HCT116 (cell line): Measurements from ENCODE around the gene RMRP. TPM values are rescaled to one million over a fixed set of nuclear protein-coding genes. Genes with fewer than 3 reads are reported as not detected.
"Not testable (repeated sequence)": the region's sequence is repeated elsewhere in the genome, so short reads cannot be mapped to it uniquely, and the experiment has no call there.

ENCODE experiments used
- ATAC-seq: fragments of 200-7000 bp; cut with Tn5 transposase; 2 replicates; pipeline ENCODE4 v1.9.1; 2020; ENCODE audit warnings: mild to moderate bottlenecking, moderate library complexity
- BruUV-seq: library from RNA; stranded (reverse); fragments of 400-500 nt; replicated peaks from 2 replicates; lab custom pipeline; 2021; lab: Mats Ljungman, UMichigan
- CTCF ChIA-PET: fragments of 300-600 bp; sonication (Branson Sonifier 250); formaldehyde crosslinking; loops from one replicate; lab custom pipeline; 2021; ENCODE audit warnings: antibody characterized with exemption; lab: Charles Lee
- POLR2A ChIA-PET: fragments of 300-600, 350-600 bp; sonication (Branson Sonifier 250); formaldehyde crosslinking; loops from one replicate; lab custom pipeline; 2021; ENCODE audit warnings: antibody characterized with exemption; lab: Charles Lee
- RAD21 ChIA-PET, 2 experiments: fragments of 300-600 bp; sonication (Branson Sonifier 250); formaldehyde crosslinking; loops; one replicate each; lab custom pipeline; 2023; ENCODE audit warnings: low total read pairs in 2 of 2; ENCODE audit not compliant: uncharacterized antibody in 2 of 2, unreplicated experiment in 2 of 2, low non-redundant PET in 1 of 2; lab: Charles Lee
- DNase-seq: peaks from one replicate; pipeline ENCODE4 v3.0.0-alpha.2; 2010; ENCODE audit warnings: low read depth, low spot score
- H2AFZ ChIP-seq: fragments of 200-600 bp; shearing (Covaris generic), sonication (generic); 2 replicates; pipeline ENCODE4 v1.6.1; 2017; ENCODE audit warnings: low read depth, mixed run types, mixed read lengths, antibody characterized with exemption, low read length; ENCODE audit not compliant: poor library complexity, severe bottlenecking
- H3K27ac ChIP-seq: 2 replicates; pipeline ENCODE4 v1.5.1; 2012; ENCODE audit warnings: low read depth, low read length
- H3K27me3 ChIP-seq: fragments of 200-600 bp; sonication (generic); 2 replicates; pipeline ENCODE4 v1.6.1; 2016; ENCODE audit warnings: mixed run types, low read length, mixed read lengths; ENCODE audit not compliant: insufficient read depth
- H3K36me3 ChIP-seq, 2 experiments: fragments of 200-500 bp in 1 of 2; fragments of 200-600 bp in 1 of 2; sonication (Bioruptor generic) in 1 of 2; sonication (generic) in 1 of 2; 2 replicates each; pipeline versions ENCODE4 v1.5.1 to v1.6.1; 2014 to 2016; ENCODE audit warnings: low read length in 2 of 2, inconsistent platforms in 1 of 2, mixed read lengths in 1 of 2, mixed run types in 1 of 2; ENCODE audit not compliant: insufficient read depth in 2 of 2, control insufficient read depth in 1 of 2
- H3K4me1 ChIP-seq, 2 experiments: fragments of 200-600 bp in 1 of 2; sonication (generic) in 1 of 2; 2 replicates each; pipeline versions ENCODE4 v1.5.1 to v1.6.1; 2012 to 2017; ENCODE audit warnings: low read length in 2 of 2, inconsistent platforms in 1 of 2, mild to moderate bottlenecking in 1 of 2, mixed read lengths in 1 of 2, mixed run types in 1 of 2, moderate library complexity in 1 of 2; ENCODE audit not compliant: insufficient read depth in 2 of 2, control insufficient read depth in 1 of 2
- H3K4me2 ChIP-seq: fragments of 200-600 bp; sonication (generic); 2 replicates; pipeline ENCODE4 v1.6.1; 2017; ENCODE audit warnings: mixed run types, low read length, mixed read lengths
- H3K4me3 ChIP-seq, 2 experiments: fragments of 200-600 bp in 1 of 2; sonication (generic) in 1 of 2; replicated peaks in 1 of 2; 2 replicates each; pipeline ENCODE4 v1.5.1; 2011 to 2016; ENCODE audit warnings: low read length in 2 of 2, control low read depth in 1 of 2, low read depth in 1 of 2, mild to moderate bottlenecking in 1 of 2, mixed read lengths in 1 of 2, mixed run types in 1 of 2
- H3K79me2 ChIP-seq: fragments of 200-600 bp; sonication (generic); 2 replicates; pipeline ENCODE4 v1.6.1; 2017; ENCODE audit warnings: mild to moderate bottlenecking, mixed run types, low read length, moderate library complexity, mixed read lengths; ENCODE audit not compliant: insufficient read depth
- H3K9ac ChIP-seq: fragments of 200-600 bp; sonication (generic); 2 replicates; pipeline ENCODE4 v1.6.1; 2016; ENCODE audit warnings: low read length, mixed read lengths
- H3K9me2 ChIP-seq: fragments of 200-600 bp; sonication (generic), shearing (Covaris generic); 2 replicates; pipeline ENCODE4 v1.6.1; 2017; ENCODE audit warnings: mixed run types, mild to moderate bottlenecking, moderate library complexity; ENCODE audit not compliant: insufficient read depth
- H3K9me3 ChIP-seq, 2 experiments: fragments of 200-500 bp in 1 of 2; fragments of 200-600 bp in 1 of 2; sonication (Bioruptor generic) in 1 of 2; sonication (generic) in 1 of 2; 2 replicates each; pipeline ENCODE4 v1.6.1; 2014 to 2017; ENCODE audit warnings: low read length in 2 of 2, mixed read lengths in 2 of 2, inconsistent platforms in 1 of 2, low read depth in 1 of 2, mild to moderate bottlenecking in 1 of 2, mixed run types in 1 of 2, moderate library complexity in 1 of 2; ENCODE audit not compliant: control insufficient read depth in 1 of 2, insufficient read depth in 1 of 2
- H4K20me1 ChIP-seq: fragments of 200-600 bp; sonication (generic), shearing (Covaris generic); 2 replicates; pipeline ENCODE4 v1.6.1; 2017; ENCODE audit warnings: mixed run types, mild to moderate bottlenecking, moderate library complexity; ENCODE audit not compliant: insufficient read depth
- CTCF ChIP-seq, 3 experiments: fragments of 200-600 bp in 1 of 3; sonication (generic) in 1 of 3; IDR thresholded peaks in 2 of 3; conservative IDR thresholded peaks in 1 of 3; 2 replicates each; pipeline ENCODE4 v1.5.1; 2012 to 2017; ENCODE audit warnings: low read depth in 2 of 3, low read length in 2 of 3, antibody characterized with exemption in 1 of 3, borderline replicate concordance in 1 of 3, control low read depth in 1 of 3, mild to moderate bottlenecking in 1 of 3, mixed read lengths in 1 of 3, mixed run types in 1 of 3, moderate library complexity in 1 of 3; ENCODE audit not compliant: insufficient read depth in 1 of 3
- intact Hi-C: fragments of 100-400 bp; cut with micrococcal nuclease; formaldehyde crosslinking; loops from 2 replicates; pipeline ENCODE4 v1.10.0; 2022
- total RNA-seq: library from RNA; stranded (reverse); gene quantifications from one replicate; pipeline ENCODE4 v1.2.1, GENCODE V29; 2021; ENCODE audit not compliant: unreplicated experiment
- TF ChIP-seq, protein P1 (sequence below): IDR thresholded peaks from 2 replicates; pipeline ENCODE4 v1.6.1; 2011; ENCODE audit warnings: mild to moderate bottlenecking, low read length, moderate library complexity; ENCODE audit not compliant: insufficient replicate concordance; ENCODE audit errors: extremely low read depth

The RMRP gene
- total RNA-seq, 1 experiment from 2014 or later: 30,969 TPM

DNA sequence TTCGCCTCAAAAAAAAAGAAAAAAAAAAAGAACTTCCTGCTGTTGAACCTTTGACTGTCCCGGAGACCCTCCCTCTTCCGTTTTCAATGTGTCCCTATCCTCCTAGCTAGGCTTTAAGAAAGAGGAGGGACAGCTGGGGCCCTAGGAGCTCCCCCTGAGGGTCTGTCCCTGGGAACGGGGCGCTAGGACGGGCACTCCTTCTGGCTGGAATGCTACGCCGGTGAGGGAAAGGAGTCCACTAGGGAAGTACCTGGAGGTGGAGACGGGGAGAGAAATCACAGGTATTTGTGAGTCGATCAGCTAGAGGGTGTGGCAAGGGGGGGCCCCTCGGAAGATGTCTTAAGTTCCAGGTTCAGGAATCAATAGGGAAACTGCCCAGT, 11.7 kb downstream of the RMRP start:
- H3K79me2 ChIP-seq: no peaks in the 10 kb centered on the region
- H3K36me3 ChIP-seq: no peaks in the 10 kb centered on the region
- ChIA-PET RAD21 (interaction anchor here in 1 of 2 experiments (1.0 kb wide), 1 partner anchor 45 kb away, joined by 3 read pairs; no protein-coding TSS in a partner anchor), POLR2A (interaction anchor here (1.7 kb wide), 1 partner anchor 11 kb away, joined by 6 read pairs; the partner anchor contains the start of genes CCDC107 and RMRP), CTCF (interaction anchor here (0.8 to 2.3 kb wide), 6 partner anchors 11 to 93 kb away, joined by 3 to 12 read pairs (median 4); partner anchors contain the start of genes CCDC107, CREB3, RMRP and TLN1)
- H3K27ac ChIP-seq: peak overlapping the region; percentile 56
- intact Hi-C loops: no loop called here
- H3K4me1 ChIP-seq: peaks cover 6 to 20% of the 10 kb centered on the region in 2 experiments; a peak in 3 of 4 replicates
- no peaks in the 10 kb centered on the region for H3K27me3 ChIP-seq
- BruUV-seq: TSS peak; percentile 71
- H3K9me2 ChIP-seq: no peaks in the 10 kb centered on the region
- DNase-seq (peak; percentile 22), ATAC-seq (peak; percentile 61)
- H4K20me1 ChIP-seq: no peaks in the 10 kb centered on the region
- H3K4me3 ChIP-seq: peak overlapping the region; percentile 56 to 62
- peak in 1 of 3 experiments; percentile 22; a peak in 3 of 6 replicates for TF ChIP-seq CTCF (IDR thresholded peaks at IDR 0.05 in 2 of 3, conservative IDR thresholded peaks at IDR 0.05 in 1 of 3; ENCODE audit: borderline replicate concordance in 1 of 3, insufficient read depth in 1 of 3, low read depth in 2 of 3, low read length in 2 of 3)
- TF ChIP-seq, protein P1, sequence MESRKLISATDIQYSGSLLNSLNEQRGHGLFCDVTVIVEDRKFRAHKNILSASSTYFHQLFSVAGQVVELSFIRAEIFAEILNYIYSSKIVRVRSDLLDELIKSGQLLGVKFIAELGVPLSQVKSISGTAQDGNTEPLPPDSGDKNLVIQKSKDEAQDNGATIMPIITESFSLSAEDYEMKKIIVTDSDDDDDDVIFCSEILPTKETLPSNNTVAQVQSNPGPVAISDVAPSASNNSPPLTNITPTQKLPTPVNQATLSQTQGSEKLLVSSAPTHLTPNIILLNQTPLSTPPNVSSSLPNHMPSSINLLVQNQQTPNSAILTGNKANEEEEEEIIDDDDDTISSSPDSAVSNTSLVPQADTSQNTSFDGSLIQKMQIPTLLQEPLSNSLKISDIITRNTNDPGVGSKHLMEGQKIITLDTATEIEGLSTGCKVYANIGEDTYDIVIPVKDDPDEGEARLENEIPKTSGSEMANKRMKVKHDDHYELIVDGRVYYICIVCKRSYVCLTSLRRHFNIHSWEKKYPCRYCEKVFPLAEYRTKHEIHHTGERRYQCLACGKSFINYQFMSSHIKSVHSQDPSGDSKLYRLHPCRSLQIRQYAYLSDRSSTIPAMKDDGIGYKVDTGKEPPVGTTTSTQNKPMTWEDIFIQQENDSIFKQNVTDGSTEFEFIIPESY: no peak
- H2AFZ ChIP-seq: peak overlapping the region; percentile 49
- H3K9ac ChIP-seq: peak overlapping the region; percentile 52
- no peaks in the 10 kb centered on the region for H3K9me3 ChIP-seq
- peak overlapping the region; percentile 78 for H3K4me2 ChIP-seq

DNA sequence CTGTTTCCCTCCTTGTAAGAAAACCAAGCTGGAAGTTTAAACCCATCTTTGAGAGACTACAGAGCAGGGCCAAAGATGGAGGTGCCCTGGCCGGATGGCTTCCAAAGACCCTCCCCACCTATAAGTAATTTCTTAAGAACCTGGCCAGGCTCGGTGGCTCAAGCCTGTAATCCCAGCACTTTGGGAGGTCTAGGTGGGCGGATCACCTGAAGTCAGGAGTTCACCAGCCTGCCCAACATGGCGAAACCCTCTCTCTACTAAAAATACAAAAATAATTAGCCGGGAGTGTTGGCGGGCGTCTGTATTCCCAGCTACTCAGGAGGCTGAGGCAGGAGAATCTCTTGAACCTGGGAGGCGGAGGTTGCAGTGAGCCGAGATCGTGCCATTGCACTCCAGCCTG, 12.1 kb downstream of the RMRP start:
- H3K4me3 ChIP-seq: peak overlapping the region; percentile 56 to 62
- intact Hi-C loops: not testable (repeated sequence)

More for the DNA sequence above, 12.1 kb downstream of the RMRP start:
- not testable (repeated sequence) for H3K9me3 ChIP-seq, H4K20me1 ChIP-seq, BruUV-seq, H3K79me2 ChIP-seq, H3K27me3 ChIP-seq, ATAC-seq, H2AFZ ChIP-seq, H3K9me2 ChIP-seq, H3K36me3 ChIP-seq, DNase-seq
- H3K9ac ChIP-seq: peak overlapping the region; percentile 52
- CTCF ChIA-PET: interaction anchor here (1.3 to 2.3 kb wide), 4 partner anchors 11 to 90 kb away, joined by 3 to 12 read pairs (median 7); partner anchors contain the start of genes CCDC107, CREB3, RMRP and TLN1
- H3K27ac ChIP-seq: peak overlapping the region; percentile 56
- H3K4me1 ChIP-seq: peaks cover 6 to 20% of the 10 kb centered on the region in 2 experiments; a peak in 3 of 4 replicates
- RAD21 ChIA-PET: interaction anchor here in 1 of 2 experiments (1.0 kb wide), 1 partner anchor 46 kb away, joined by 3 read pairs; no protein-coding TSS in a partner anchor
- peak overlapping the region; percentile 78 for H3K4me2 ChIP-seq
- POLR2A ChIA-PET: interaction anchor here (1.7 kb wide), 1 partner anchor 12 kb away, joined by 6 read pairs; the partner anchor contains the start of genes CCDC107 and RMRP
